K562 treated with DMSO at 1 percent for 24 hours (cell line): Measurements from ENCODE around the gene DHRS11. TPM values are rescaled to one million over a fixed set of nuclear protein-coding genes. Genes with fewer than 3 reads are reported as not detected.

ENCODE experiments used
- total RNA-seq: library from RNA; unstranded; fragments of 300-600 nt; gene quantifications from 2 replicates; pipeline ENCODE4 v1.2.3, GENCODE V29; 2022; ENCODE audit warnings: low read depth; ENCODE audit not compliant: insufficient read depth

Gene DHRS11, protein sequence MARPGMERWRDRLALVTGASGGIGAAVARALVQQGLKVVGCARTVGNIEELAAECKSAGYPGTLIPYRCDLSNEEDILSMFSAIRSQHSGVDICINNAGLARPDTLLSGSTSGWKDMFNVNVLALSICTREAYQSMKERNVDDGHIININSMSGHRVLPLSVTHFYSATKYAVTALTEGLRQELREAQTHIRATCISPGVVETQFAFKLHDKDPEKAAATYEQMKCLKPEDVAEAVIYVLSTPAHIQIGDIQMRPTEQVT
- total RNA-seq, result 31.0 and 31.3 TPM in 2 replicates

GRCh38 chr17:36591434-36592315 is at the start of gene DHRS11:
Gene DHRS11 (plus strand): TSS chr17:36591879. CDS start chr17:36592010, 131 bp downstream.

GRCh38 chr17:36544307-36545076 is 47.2 kb upstream of the DHRS11 start, which contains the start of gene GGNBP2:
Gene GGNBP2 (plus strand): TSS chr17:36544919. CDS start chr17:36545725, 806 bp downstream.

GRCh38 chr17:36601303-36602029 is 9.8 kb downstream of the DHRS11 start, which contains the start of gene MRM1:
Gene MRM1 (plus strand): TSS chr17:36601583. CDS start chr17:36601811, 228 bp downstream.

Other genes starting within 250 kb of the DHRS11 start
- gene TBC1D3H, start 203.4 kb upstream of the DHRS11 start, total RNA-seq, result not detected in 2 replicates
- 57.9 and 68.6 TPM in 2 replicates for gene ZNHIT3, start 105.2 kb upstream of the DHRS11 start, total RNA-seq
- gene MYO19, start 57.0 kb upstream of the DHRS11 start, total RNA-seq, result 47.7 and 53.6 TPM in 2 replicates
- 6.9 and 9.7 TPM in 2 replicates for gene PIGW, start 56.9 kb upstream of the DHRS11 start, total RNA-seq
- 48.5 and 58.3 TPM in 2 replicates for gene GGNBP2, start 47.0 kb upstream of the DHRS11 start, total RNA-seq
- gene MRM1, start 9.7 kb downstream of the DHRS11 start, total RNA-seq, result 7.3 and 9.3 TPM in 2 replicates